GM06990 (cell line): Measurements from ENCODE around the gene NTM.

Experiments
- DNase-seq: peaks from one replicate; pipeline ENCODE4 v3.0.0-alpha.2; 2011; ENCODE audit not compliant: insufficient read length; ENCODE audit errors: extremely low read depth
- H3K27me3 ChIP-seq: replicated peaks from 2 replicates; pipeline ENCODE4 v1.6.0; 2011; ENCODE audit warnings: low read length; ENCODE audit not compliant: control insufficient read depth, insufficient read depth
- H3K36me3 ChIP-seq: 2 replicates; pipeline ENCODE4 v1.5.1; 2011; ENCODE audit warnings: low read length; ENCODE audit not compliant: control insufficient read depth, insufficient read depth
- H3K4me3 ChIP-seq: replicated peaks from 2 replicates; pipeline ENCODE4 v1.5.1; 2011; ENCODE audit warnings: low read depth, mild to moderate bottlenecking, control low read depth, low read length
- CTCF ChIP-seq: IDR thresholded peaks from 2 replicates; pipeline ENCODE4 v1.5.1; 2011; ENCODE audit warnings: low read length, control low read depth, mild to moderate bottlenecking, inconsistent platforms; ENCODE audit not compliant: insufficient read depth, poor library complexity, severe bottlenecking

Gene NTM

DNA sequence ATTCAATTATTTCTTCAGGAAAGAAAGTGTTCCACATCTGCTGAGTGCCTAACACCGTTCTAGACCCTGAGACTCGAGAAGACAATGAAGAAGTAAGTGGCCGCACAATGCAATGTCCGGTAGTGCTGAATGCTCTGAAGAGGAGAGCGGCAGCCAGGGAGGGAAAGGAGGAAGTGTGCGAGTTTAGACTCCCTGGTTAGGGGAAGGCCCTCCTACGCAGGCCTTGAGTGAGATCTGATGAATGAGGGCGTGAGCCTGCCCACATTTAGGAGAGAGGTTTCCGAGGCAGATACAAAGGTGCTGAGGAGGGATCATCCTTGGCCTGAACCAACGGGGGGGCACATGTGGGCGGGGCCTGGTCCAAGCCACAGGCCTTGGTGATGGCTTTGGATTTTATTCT, 558.6 kb downstream of the NTM start:
- no peaks in the 10 kb centered on the region for H3K27me3 ChIP-seq
- TF ChIP-seq CTCF: no peak
- DNase-seq: peak; percentile 22
- no peaks in the 10 kb centered on the region for H3K36me3 ChIP-seq
- no peak overlapping the region for H3K4me3 ChIP-seq

DNA sequence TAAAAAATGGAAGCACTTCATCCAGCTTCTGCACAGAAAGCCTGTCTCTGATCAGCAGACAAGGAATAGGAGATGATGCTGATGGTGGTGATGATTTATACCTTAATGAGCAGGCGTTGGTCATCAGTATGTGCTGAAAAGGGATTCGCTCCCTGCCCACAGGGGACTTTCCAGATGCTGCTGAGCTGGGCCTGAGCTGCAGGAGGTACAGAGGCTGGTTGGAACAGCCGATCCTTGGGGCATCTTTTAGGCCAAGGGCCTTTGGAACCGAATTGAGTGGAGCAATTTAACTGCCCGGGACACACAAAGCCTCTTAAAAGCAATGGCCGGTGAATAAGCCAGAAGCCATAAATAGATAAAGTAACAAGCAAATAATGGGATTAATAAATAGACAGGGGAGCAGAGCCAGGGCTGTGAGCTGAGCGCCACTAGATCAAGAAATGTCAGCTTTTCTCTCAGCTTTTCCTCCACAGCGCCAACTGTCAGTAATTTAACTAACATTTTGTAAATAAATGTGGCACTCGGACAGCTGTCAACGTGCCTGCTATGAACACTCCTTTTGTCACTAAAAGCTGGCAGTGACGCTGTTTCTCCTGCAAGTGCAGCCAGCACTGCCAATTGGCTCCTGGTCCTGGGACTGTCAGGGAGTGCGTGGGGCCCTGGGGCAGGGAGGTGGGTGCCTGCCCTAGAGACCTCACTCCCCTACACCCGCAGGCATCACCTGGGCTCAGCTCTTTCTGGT, 562.3 kb downstream of the NTM start:
- H3K4me3 ChIP-seq: no peak overlapping the region
- no peak for TF ChIP-seq CTCF
- DNase-seq: no peak
- no peaks in the 10 kb centered on the region for H3K36me3 ChIP-seq
- no peaks in the 10 kb centered on the region for H3K27me3 ChIP-seq

DNA sequence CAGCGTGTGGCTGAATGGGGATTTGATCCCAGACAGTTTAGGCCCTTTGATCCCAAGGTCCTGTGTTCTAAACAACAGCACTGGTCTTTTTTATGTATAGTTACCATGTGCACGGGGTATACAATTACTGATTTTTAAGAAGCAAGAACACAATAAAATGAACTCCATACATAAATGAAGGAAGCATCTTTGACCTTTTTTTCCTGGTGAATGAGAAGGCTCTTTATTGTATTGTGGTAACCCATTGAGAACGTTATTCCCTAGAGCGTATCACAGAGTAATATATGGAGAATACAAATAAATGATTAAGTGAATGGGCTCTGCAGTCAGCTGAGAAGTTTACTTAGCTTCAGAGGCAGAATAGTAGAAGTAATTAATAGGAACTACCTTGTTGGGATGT, 563.6 kb downstream of the NTM start:
- no peak for TF ChIP-seq CTCF
- no peak for DNase-seq
- Histone ChIP-seq H3K27me3 (no peaks in the 10 kb centered on the region), H3K36me3 (no peaks in the 10 kb centered on the region), H3K4me3 (no peak overlapping the region)

DNA sequence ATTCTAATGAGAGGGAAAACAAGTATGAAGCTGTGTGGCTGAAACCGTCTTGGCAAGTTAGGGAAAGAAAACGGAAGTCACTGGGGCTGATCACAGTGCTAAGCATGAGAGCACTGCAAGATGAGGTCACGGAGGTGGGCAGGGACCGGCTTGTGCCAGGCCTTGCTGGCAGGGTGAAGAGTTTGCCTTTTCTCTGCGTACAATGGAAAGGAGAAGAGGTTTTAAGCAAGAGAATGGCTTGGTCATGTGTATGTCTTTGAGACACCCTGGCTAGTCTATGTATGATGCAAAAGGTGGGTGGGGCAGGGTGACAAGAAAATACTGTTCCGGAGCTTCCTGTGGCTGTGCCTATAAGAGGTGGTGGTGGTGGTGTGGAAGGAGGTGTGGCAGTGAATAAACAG, 567.9 kb downstream of the NTM start:
- Histone ChIP-seq H3K4me3 (no peak overlapping the region), H3K27me3 (peaks cover 1% of the 10 kb centered on the region; the same call in 1 of the 2 replicates), H3K36me3 (no peaks in the 10 kb centered on the region)
- DNase-seq: peak; percentile 41
- no peak for TF ChIP-seq CTCF

GRCh38 chr11:131940126-131940525, 569.7 kb downstream of the NTM start:
- Histone ChIP-seq H3K27me3 (peaks cover 1% of the 10 kb centered on the region), H3K4me3 (no peak overlapping the region), H3K36me3 (no peaks in the 10 kb centered on the region)
- no peak for DNase-seq
- no peak for TF ChIP-seq CTCF

GRCh38 chr11:131942878-131943277, 572.5 kb downstream of the NTM start:
- Histone ChIP-seq H3K36me3 (no peaks in the 10 kb centered on the region), H3K4me3 (no peak overlapping the region), H3K27me3 (peaks cover 1% of the 10 kb centered on the region)
- DNase-seq: no peak
- TF ChIP-seq CTCF: no peak
